GM12892 (cell line): ENCODE measurements around the gene CEP131.

Source experiments
- POLR2A ChIP-seq: IDR thresholded peaks from 2 replicates; pipeline ENCODE4 v1.6.1; 2011; ENCODE audit warnings: low read depth, low read length, control low read depth
- TAF1 ChIP-seq: IDR thresholded peaks from 2 replicates; pipeline ENCODE4 v1.6.1; 2011; ENCODE audit warnings: low read depth, mild to moderate bottlenecking, control low read depth, low read length, borderline replicate concordance

GRCh38 chr17:81153340-81153803, 69.4 kb downstream of the CEP131 start:
- no peak for TF ChIP-seq TAF1
- no peak for TF ChIP-seq POLR2A
